ENCODE measurements around the gene SERPIND1. TPM values are rescaled to one million over a fixed set of nuclear protein-coding genes. Genes with fewer than 3 reads are reported as not detected.

The SERPIND1 gene
- polyA plus RNA-seq, 3 donors = not detected

- Mint-ChIP-seq H3K9me3 (no peaks in the 10 kb centered on the region), H3K4me3 (no peak overlapping the region), H3K4me1 (peaks cover 5% of the 10 kb centered on the region), H3K27me3 (ENCODE audit: low read depth in 3 of 3) (peaks cover 0 to 2% (median 0%) of the 10 kb centered on the region in 3 donors), H3K27ac (no peak overlapping the region), H3K36me3 (peaks cover 65 to 88% of the 10 kb centered on the region in 2 donors)
- peaks cover 52 to 92% of the 10 kb centered on the region in 2 donors for H3K36me3 ChIP-seq (replicated peaks in 1 of 2; ENCODE audit: control insufficient read depth in 1 of 2, insufficient read depth in 2 of 2, low read length in 2 of 2)
- H3K4me1 ChIP-seq (ENCODE audit: control insufficient read depth in 1 of 2, insufficient read depth in 2 of 2, low read length in 2 of 2) = peaks cover 0 to 5% of the 10 kb centered on the region in 2 donors
- no CpG with 5 or more reads among the region's 3 CpGs for WGBS (ENCODE audit: insufficient coverage)
- H3K9me3 ChIP-seq (replicated peaks in 1 of 2; ENCODE audit: control insufficient read depth in 1 of 2, insufficient read depth in 1 of 2, low read length in 2 of 2) = no peaks in the 10 kb centered on the region
- H3K4me2 ChIP-seq (replicated peaks; ENCODE audit: extremely low read depth, low read length, poor library complexity, severe bottlenecking) = no peak overlapping the region
- H2AFZ ChIP-seq (ENCODE audit: insufficient read depth, low read depth, low read length, poor library complexity, severe bottlenecking) = no peak overlapping the region
- DNase-seq = no peak
- H3K4me3 ChIP-seq (replicated peaks in 1 of 3; ENCODE audit: low read depth in 2 of 3, low read length in 3 of 3) = no peak overlapping the region
- intact Hi-C loops (cut with micrococcal nuclease) = no loop called here
- no peaks in the 10 kb centered on the region for H3K27me3 ChIP-seq (ENCODE audit: control insufficient read depth in 2 of 2, insufficient read depth in 2 of 2, low read length in 2 of 2)
- H3K79me2 ChIP-seq (ENCODE audit: insufficient read depth, low read length) = no peaks in the 10 kb centered on the region
- H3K9ac ChIP-seq (ENCODE audit: insufficient read depth, low read length, poor library complexity, severe bottlenecking) = no peak overlapping the region
- H3K27ac ChIP-seq (ENCODE audit: low read depth in 1 of 2, low read length in 2 of 2) = no peak overlapping the region
- TF ChIP-seq CTCF (IDR thresholded peaks at IDR 0.05) = no peak
- peaks cover 9% of the 10 kb centered on the region for H4K20me1 ChIP-seq (ENCODE audit: insufficient read depth, low read length)
Observed at GRCh38 chr22:20783300-20783673, 9.4 kb downstream of the SERPIND1 start.

- peaks cover 53 to 92% of the 10 kb centered on the region in 2 donors for H3K36me3 ChIP-seq (replicated peaks in 1 of 2; ENCODE audit: control insufficient read depth in 1 of 2, insufficient read depth in 2 of 2, low read length in 2 of 2)
- peaks cover 64 to 87% of the 10 kb centered on the region in 2 donors for H3K36me3 Mint-ChIP-seq
- no peak overlapping the region for H3K4me2 ChIP-seq (replicated peaks; ENCODE audit: extremely low read depth, low read length, poor library complexity, severe bottlenecking)
- H3K4me3 ChIP-seq (replicated peaks in 1 of 3; ENCODE audit: low read depth in 2 of 3, low read length in 3 of 3) = no peak overlapping the region
- intact Hi-C loops (cut with micrococcal nuclease) = no loop called here
- H3K27me3 Mint-ChIP-seq (ENCODE audit: low read depth in 3 of 3) = peaks cover 0 to 2% (median 0%) of the 10 kb centered on the region in 3 donors
- no peak overlapping the region for H3K9ac ChIP-seq (ENCODE audit: insufficient read depth, low read length, poor library complexity, severe bottlenecking)
- no peak overlapping the region for H2AFZ ChIP-seq (ENCODE audit: insufficient read depth, low read depth, low read length, poor library complexity, severe bottlenecking)
- no peak overlapping the region for H3K27ac ChIP-seq (ENCODE audit: low read depth in 1 of 2, low read length in 2 of 2)
- peaks cover 5% of the 10 kb centered on the region for H3K4me1 Mint-ChIP-seq
- H3K27me3 ChIP-seq (ENCODE audit: control insufficient read depth in 2 of 2, insufficient read depth in 2 of 2, low read length in 2 of 2) = no peaks in the 10 kb centered on the region
- 77% methylated on average over 12 of the region's 14 CpGs for WGBS (ENCODE audit: insufficient coverage)
- H3K4me1 ChIP-seq (ENCODE audit: control insufficient read depth in 1 of 2, insufficient read depth in 2 of 2, low read length in 2 of 2) = peaks cover 0 to 5% of the 10 kb centered on the region in 2 donors
- DNase-seq = peak; percentile 7 to 41 (median 14)
- peak; percentile 78 for TF ChIP-seq CTCF (IDR thresholded peaks at IDR 0.05)
- H3K27ac Mint-ChIP-seq = peak overlapping the region in 2 of 7 donors; percentile 45 to 65
- no peaks in the 10 kb centered on the region for H3K79me2 ChIP-seq (ENCODE audit: insufficient read depth, low read length)
- peaks cover 9% of the 10 kb centered on the region for H4K20me1 ChIP-seq (ENCODE audit: insufficient read depth, low read length)
- H3K4me3 Mint-ChIP-seq = no peak overlapping the region
- no peaks in the 10 kb centered on the region for H3K9me3 ChIP-seq (replicated peaks in 1 of 2; ENCODE audit: control insufficient read depth in 1 of 2, insufficient read depth in 1 of 2, low read length in 2 of 2)
- H3K9me3 Mint-ChIP-seq = no peaks in the 10 kb centered on the region
Observed at GRCh38 chr22:20783844-20784723, 10.2 kb downstream of the SERPIND1 start.

All from CD14-positive monocyte (primary cell).